ENCODE data around the gene FOXP3. TPM values are rescaled to one million over a fixed set of nuclear protein-coding genes. Genes with fewer than 3 reads are reported as not detected.

Gene FOXP3
- total RNA-seq, 1 donor from 2014 or later: 0.76 TPM

- no peak for ATAC-seq
Observed at GRCh38 chrX:49273181-49273727, 8.7 kb upstream of the FOXP3 start.

DNA sequence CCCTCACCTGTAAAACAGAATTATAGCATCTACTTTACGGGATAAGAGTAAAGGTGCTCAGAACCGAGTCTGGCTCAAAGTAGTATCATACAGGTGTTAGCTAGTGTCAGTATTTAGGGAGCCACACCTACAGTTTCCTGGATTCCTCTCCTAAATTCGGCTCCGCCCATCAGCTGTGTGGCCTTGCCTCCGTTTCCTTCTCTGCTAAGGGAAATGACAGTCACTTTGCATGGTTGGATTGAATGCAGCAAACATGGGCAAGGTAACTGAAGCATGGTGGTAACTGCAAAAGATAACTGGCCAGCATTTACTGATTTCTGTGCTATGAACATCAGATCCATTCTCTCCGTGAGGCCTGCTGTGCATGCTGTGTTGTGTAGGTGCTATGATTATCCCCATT lies 7.9 kb upstream of the FOXP3 start:
- ATAC-seq: no peak

GRCh38 chrX:49271341-49271740 lies 6.8 kb upstream of the FOXP3 start:
- ATAC-seq: peak; percentile 53

- ATAC-seq: no peak
Observed at GRCh38 chrX:49270249-49270921, 5.9 kb upstream of the FOXP3 start.

- ATAC-seq: peak; percentile 12
Observed at GRCh38 chrX:49269767-49270248, 5.3 kb upstream of the FOXP3 start, which contains the start of gene PPP1R3F. TSS of gene PPP1R3F (plus strand) at chrX:49269793. CDS start at chrX:49269870, 77 bp downstream.

DNA sequence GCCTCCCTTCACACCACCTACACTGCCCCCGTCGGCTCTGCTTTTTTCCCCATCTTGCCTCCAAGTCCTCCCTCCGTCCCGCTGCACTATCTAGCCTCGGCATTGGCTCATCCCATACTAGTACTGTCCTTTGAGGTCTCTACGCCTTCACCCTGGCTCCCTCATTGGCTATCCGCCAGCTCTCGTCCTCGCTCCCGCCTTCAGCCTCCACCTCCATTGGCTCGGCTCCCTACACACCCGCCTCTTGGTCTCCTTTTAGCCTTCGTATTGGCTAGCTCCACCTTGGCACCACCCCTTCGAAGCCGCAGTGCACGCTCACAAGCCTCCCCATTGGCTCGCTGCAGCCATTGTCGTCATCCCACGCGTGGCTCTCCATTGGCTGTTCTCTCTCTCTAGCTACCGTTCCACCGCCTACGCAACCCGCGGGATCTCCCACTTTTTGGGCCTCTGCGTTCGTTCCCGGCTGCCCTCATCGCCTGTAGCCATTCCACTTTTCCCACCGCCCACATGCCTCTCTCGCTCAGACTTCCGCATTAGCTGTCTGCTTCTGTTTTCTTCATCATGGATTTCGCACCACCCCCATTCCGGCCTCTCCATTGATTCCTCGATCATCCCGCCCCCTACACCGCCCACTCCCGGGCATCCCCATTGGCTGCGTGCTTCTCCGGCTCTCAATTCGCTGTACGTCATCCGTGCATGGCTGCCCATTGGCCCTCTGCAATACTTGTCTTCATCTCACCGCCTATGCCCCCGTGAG lies 4.7 kb upstream of the FOXP3 start:
- peak; percentile 93 for ATAC-seq

GRCh38 chrX:49268702-49269009 lies 4.1 kb upstream of the FOXP3 start:
- ATAC-seq: no peak

GRCh38 chrX:49266523-49267445 lies 2.3 kb upstream of the FOXP3 start:
- ATAC-seq: no peak

DNA sequence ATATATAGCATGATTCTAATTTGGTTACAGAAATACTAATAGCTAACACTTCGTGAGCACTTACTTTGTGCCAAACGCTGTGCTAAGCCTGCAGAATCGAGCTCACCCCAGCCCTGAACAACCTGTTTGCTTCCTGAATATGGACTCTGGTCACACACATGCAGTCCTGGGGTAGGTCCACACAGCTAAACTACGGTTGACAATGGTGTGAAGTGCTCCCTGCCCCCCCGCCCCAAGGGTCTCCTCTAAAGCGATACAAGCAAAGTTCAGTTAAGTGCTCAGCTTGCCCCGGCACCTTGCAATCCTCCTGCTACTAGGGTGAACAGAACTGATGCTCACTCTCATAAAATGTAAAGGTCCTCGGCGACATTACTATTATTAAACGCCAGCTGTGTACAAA lies 879 bp downstream of the FOXP3 start:
- ATAC-seq: no peak

- no peak for ATAC-seq
Observed at GRCh38 chrX:49262603-49263002, 1.9 kb downstream of the FOXP3 start.

GRCh38 chrX:49260221-49260985 lies 4.1 kb downstream of the FOXP3 start:
- ATAC-seq: no peak

- ATAC-seq: no peak
Observed at GRCh38 chrX:49258749-49259124, 5.8 kb downstream of the FOXP3 start.

GRCh38 chrX:49257846-49258748 lies 6.4 kb downstream of the FOXP3 start:
- ATAC-seq: peak; percentile 13

DNA sequence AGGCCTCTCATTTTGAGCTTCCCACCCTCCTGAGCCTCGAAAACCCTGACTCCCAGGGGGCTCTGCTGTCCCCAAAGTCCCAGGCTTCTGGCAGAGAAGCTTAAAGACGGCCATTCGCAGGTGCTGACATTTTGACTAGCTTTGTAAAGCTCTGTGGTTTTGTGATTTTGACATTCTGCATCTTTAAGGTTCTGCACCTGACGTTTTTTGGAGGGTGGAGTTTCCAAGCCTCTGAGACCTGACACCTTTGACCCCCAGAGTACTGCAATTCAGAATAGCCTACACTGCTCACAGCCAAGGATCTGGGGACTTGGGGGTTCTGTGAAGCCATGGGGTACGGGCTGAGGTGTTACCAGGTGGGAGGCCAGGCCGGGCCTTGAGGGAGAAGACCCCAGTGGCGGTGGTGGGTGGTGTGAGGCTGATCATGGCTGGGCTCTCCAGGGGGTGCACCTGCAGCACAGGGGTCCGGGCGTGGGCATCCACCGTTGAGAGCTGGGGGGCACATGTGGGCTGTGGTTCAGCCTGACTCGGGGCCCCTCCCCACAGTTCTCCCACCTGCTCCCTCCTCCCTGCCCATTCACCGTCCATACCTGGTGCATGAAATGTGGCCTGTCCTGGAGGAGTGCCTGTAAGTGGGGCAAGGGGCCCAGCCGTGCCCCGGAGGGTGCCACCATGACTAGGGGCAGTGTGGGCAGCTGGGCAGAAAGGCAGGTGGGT lies 7.3 kb downstream of the FOXP3 start:
- no peak for ATAC-seq

DNA sequence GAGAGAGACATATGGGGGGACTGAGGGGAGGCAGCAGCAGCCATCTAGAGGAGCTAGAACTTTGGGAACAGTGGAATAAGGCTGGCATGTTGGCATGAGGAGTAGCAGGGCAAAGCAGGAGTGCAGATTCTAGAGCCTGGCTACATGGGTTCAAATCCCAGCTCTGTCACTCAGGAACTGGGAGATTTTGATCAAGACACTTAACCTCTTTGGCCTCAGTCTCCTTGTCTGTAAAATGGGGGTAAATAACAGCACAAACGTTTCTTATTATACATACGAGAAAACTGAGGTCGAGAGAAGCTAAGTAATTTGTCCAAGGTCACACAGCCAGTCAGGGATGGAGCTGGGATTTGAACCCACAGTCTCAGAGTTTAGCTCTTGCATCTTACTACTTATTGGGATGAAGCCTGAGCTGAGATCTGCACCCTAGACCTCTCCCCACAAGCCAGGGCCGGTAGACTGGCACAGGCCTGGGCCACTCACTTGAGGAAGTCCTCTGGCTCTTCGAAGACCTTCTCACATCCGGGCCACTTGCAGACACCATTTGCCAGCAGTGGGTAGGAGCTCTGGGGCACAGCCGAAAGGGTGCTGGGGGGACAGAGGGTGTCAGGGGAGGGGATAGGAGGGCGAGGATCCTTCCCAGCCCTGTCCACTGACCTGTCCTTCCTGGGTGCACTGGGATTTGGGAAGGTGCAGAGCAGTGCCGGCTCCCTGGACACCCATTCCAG lies 8.1 kb downstream of the FOXP3 start:
- no peak for ATAC-seq

GRCh38 chrX:49254639-49255038 lies 9.9 kb downstream of the FOXP3 start:
- ATAC-seq: no peak

DNA sequence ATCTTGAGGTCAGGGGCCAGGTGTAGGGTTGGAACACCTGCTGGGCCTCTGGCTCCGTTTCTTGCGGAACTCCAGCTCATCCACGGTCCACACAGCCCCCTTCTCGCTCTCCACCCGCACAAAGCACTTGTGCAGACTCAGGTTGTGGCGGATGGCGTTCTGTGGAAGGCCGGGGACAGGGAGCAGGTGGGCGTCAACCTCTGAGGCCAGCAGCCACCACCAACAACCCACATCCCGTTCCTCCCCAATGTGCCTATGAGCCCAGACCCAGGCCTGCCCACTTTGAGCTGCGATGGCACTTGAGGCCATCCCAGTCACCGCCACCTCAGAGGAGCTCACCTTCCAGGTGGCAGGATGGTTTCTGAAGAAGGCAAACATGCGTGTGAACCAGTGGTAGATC lies 13.2 kb downstream of the FOXP3 start:
- ATAC-seq: no peak

- ATAC-seq: no peak
Observed at GRCh38 chrX:49250578-49250977, 13.9 kb downstream of the FOXP3 start.

DNA sequence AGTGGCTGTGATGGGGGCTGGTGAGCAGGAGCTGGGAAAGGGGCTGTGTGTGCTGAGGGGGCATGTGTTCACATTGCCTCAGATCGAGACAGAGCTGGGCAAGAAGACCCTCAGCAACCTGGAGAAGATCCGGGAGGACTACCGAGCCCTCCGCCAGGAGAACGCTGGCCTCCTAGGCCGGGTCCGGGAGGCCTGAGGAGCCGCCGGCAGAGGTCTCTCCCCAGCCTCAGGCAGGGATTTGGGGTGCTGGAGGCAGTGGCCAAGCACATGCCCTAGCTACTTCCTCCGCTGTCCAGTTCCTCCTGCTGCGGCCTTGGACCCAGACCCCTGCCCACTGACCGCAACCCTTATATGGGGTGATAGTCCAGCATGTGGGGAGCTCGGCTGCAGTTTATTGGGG lies 14.4 kb downstream of the FOXP3 start:
- ATAC-seq: no peak

DNA sequence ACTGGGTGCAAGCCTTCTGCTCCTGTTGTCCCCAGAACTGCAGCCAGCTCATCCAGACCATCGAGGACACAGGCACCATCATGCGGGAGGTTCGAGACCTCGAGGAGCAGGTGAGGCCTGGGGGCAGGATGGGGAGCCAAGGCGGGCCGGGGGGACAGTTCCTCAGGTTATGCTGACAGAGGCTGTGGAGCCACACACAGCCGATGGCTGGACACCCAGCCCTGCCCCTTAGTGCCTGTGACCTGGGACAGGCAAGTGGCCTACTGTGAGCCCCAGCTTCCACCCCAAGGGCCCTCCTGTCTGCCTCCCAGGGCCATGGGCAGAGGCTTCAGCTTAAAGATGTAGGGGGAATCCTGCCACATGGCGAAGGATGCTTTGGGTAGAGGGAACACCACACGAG lies 14.9 kb downstream of the FOXP3 start:
- no peak for ATAC-seq
